Measurements from ENCODE around the gene PREB. TPM values are rescaled to one million over a fixed set of nuclear protein-coding genes. Genes with fewer than 3 reads are reported as not detected.
A peak's percentile ranks its signal among the peaks of the same experiment; 100 is the strongest.

PREB gene
- total and polyA plus RNA-seq, 2 of the 13 experiments (the other 11 are each of a cell fraction or from before 2014, with no cell fraction given) = 112 to 192 TPM

DNA sequence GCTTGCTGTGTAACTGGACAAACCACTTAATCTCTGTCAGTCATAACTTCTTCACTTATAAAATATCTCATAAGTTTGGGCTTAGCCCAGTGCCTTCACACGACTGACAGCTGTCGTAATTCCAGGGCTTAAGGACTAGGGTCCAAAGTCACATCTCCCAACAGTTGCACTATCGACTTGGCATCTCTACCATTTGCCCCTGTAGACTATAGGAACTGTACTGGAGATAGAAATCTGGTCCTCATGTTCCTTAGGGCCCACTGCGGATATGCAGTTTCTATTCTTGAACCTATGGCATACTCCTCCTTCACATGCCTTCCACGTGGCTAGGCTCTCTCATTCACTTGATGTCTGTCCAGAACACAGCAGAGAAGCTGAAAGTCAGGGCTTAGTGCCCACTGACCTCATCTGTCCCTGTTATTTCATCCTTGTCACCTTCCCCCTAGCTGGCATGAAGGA, 8.2 kb downstream of the PREB start (continued):
- TF ChIP-seq ZNF17 (CRISPR knock-in tag; IDR thresholded peaks at IDR 0.05) (no peak), ZNF644 (CRISPR knock-in tag; IDR thresholded peaks at IDR 0.05; ENCODE audit: low read depth) (peak; percentile 94), RELA (CRISPR knock-in tag; IDR thresholded peaks at IDR 0.05) (no peak), NFE2L1 (CRISPR knock-in tag; IDR thresholded peaks at IDR 0.05; ENCODE audit: borderline replicate concordance) (no peak), PITX1 (CRISPR knock-in tag; IDR thresholded peaks at IDR 0.05) (peak; percentile 15; the same call in 1 of the 2 replicates), ZNF264 (CRISPR knock-in tag; IDR thresholded peaks at IDR 0.05) (0 out of 2 replicates have a peak, but pooled peaks have one; percentile 45), HNF4A (CRISPR knock-in tag; IDR thresholded peaks at IDR 0.05) (peak; percentile 89), ZNF577 (CRISPR knock-in tag; IDR thresholded peaks at IDR 0.05; ENCODE audit: borderline replicate concordance, low read depth) (no peak), POLR2AphosphoS5 (IDR thresholded peaks at IDR 0.05; ENCODE audit: low read depth, low read length) (no peak), SAP130 (CRISPR knock-in tag; IDR thresholded peaks at IDR 0.05; ENCODE audit: low read depth) (peak; percentile 34; the same call in 1 of the 2 replicates), ZC3H4 (CRISPR knock-in tag; IDR thresholded peaks at IDR 0.05; ENCODE audit: borderline replicate concordance) (no peak), IRX3 (CRISPR knock-in tag; IDR thresholded peaks at IDR 0.05; ENCODE audit: borderline replicate concordance, low read depth) (no peak), CBX2 (IDR thresholded peaks at IDR 0.05; ENCODE audit: low read depth, low read length) (no peak), CBX2 (CRISPR knock-in tag; IDR thresholded peaks at IDR 0.05; ENCODE audit: low read depth) (no peak), CREM (IDR thresholded peaks at IDR 0.05) (no peak), CREM (CRISPR knock-in tag; IDR thresholded peaks at IDR 0.05) (no peak), CBX5 (CRISPR knock-in tag; IDR thresholded peaks at IDR 0.05; ENCODE audit: borderline replicate concordance) (no peak), ZFY (CRISPR knock-in tag; IDR thresholded peaks at IDR 0.05) (peak; percentile 30; the same call in 1 of the 2 replicates), ZBTB21 (CRISPR knock-in tag; IDR thresholded peaks at IDR 0.05) (no peak)
- TF ChIP-seq, protein P1, sequence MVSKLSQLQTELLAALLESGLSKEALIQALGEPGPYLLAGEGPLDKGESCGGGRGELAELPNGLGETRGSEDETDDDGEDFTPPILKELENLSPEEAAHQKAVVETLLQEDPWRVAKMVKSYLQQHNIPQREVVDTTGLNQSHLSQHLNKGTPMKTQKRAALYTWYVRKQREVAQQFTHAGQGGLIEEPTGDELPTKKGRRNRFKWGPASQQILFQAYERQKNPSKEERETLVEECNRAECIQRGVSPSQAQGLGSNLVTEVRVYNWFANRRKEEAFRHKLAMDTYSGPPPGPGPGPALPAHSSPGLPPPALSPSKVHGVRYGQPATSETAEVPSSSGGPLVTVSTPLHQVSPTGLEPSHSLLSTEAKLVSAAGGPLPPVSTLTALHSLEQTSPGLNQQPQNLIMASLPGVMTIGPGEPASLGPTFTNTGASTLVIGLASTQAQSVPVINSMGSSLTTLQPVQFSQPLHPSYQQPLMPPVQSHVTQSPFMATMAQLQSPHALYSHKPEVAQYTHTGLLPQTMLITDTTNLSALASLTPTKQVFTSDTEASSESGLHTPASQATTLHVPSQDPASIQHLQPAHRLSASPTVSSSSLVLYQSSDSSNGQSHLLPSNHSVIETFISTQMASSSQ (IDR thresholded peaks at IDR 0.05; ENCODE audit: low read depth) = no peak
- TF ChIP-seq, protein P1 (CRISPR knock-in tag; IDR thresholded peaks at IDR 0.05; ENCODE audit: borderline replicate concordance) = no peak
- TF ChIP-seq, protein P2, sequence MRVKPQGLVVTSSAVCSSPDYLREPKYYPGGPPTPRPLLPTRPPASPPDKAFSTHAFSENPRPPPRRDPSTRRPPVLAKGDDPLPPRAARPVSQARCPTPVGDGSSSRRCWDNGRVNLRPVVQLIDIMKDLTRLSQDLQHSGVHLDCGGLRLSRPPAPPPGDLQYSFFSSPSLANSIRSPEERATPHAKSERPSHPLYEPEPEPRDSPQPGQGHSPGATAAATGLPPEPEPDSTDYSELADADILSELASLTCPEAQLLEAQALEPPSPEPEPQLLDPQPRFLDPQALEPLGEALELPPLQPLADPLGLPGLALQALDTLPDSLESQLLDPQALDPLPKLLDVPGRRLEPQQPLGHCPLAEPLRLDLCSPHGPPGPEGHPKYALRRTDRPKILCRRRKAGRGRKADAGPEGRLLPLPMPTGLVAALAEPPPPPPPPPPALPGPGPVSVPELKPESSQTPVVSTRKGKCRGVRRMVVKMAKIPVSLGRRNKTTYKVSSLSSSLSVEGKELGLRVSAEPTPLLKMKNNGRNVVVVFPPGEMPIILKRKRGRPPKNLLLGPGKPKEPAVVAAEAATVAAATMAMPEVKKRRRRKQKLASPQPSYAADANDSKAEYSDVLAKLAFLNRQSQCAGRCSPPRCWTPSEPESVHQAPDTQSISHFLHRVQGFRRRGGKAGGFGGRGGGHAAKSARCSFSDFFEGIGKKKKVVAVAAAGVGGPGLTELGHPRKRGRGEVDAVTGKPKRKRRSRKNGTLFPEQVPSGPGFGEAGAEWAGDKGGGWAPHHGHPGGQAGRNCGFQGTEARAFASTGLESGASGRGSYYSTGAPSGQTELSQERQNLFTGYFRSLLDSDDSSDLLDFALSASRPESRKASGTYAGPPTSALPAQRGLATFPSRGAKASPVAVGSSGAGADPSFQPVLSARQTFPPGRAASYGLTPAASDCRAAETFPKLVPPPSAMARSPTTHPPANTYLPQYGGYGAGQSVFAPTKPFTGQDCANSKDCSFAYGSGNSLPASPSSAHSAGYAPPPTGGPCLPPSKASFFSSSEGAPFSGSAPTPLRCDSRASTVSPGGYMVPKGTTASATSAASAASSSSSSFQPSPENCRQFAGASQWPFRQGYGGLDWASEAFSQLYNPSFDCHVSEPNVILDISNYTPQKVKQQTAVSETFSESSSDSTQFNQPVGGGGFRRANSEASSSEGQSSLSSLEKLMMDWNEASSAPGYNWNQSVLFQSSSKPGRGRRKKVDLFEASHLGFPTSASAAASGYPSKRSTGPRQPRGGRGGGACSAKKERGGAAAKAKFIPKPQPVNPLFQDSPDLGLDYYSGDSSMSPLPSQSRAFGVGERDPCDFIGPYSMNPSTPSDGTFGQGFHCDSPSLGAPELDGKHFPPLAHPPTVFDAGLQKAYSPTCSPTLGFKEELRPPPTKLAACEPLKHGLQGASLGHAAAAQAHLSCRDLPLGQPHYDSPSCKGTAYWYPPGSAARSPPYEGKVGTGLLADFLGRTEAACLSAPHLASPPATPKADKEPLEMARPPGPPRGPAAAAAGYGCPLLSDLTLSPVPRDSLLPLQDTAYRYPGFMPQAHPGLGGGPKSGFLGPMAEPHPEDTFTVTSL (CRISPR knock-in tag; IDR thresholded peaks at IDR 0.05; ENCODE audit: borderline replicate concordance) = peak; percentile 49; the same call in 1 of the 2 replicates

All from HepG2 (cell line).